HCT116 (cell line): ENCODE results near the gene MIA2. TPM values are rescaled to one million over a fixed set of nuclear protein-coding genes. Genes with fewer than 3 reads are reported as not detected.
"Not testable (repeated sequence)": the region's sequence is repeated elsewhere in the genome, so short reads cannot be mapped to it uniquely, and the experiment has no call there.

Experiments used
- ATAC-seq: fragments of 200-7000 bp; cut with Tn5 transposase; 2 replicates; pipeline ENCODE4 v1.9.1; 2020; ENCODE audit warnings: mild to moderate bottlenecking, moderate library complexity
- BruUV-seq: library from RNA; stranded (reverse); fragments of 400-500 nt; replicated peaks from 2 replicates; lab custom pipeline; 2021; lab: Mats Ljungman, UMichigan
- CTCF ChIA-PET: fragments of 300-600 bp; sonication (Branson Sonifier 250); formaldehyde crosslinking; loops from one replicate; lab custom pipeline; 2021; ENCODE audit warnings: antibody characterized with exemption; lab: Charles Lee
- POLR2A ChIA-PET: fragments of 300-600, 350-600 bp; sonication (Branson Sonifier 250); formaldehyde crosslinking; loops from one replicate; lab custom pipeline; 2021; ENCODE audit warnings: antibody characterized with exemption; lab: Charles Lee
- RAD21 ChIA-PET, 2 experiments: fragments of 300-600 bp; sonication (Branson Sonifier 250); formaldehyde crosslinking; loops; one replicate each; lab custom pipeline; 2023; ENCODE audit warnings: low total read pairs in 2 of 2; ENCODE audit not compliant: uncharacterized antibody in 2 of 2, unreplicated experiment in 2 of 2, low non-redundant PET in 1 of 2; lab: Charles Lee
- DNase-seq: peaks from one replicate; pipeline ENCODE4 v3.0.0-alpha.2; 2010; ENCODE audit warnings: low read depth, low spot score
- H2AFZ ChIP-seq: fragments of 200-600 bp; shearing (Covaris generic), sonication (generic); 2 replicates; pipeline ENCODE4 v1.6.1; 2017; ENCODE audit warnings: low read depth, mixed run types, mixed read lengths, antibody characterized with exemption, low read length; ENCODE audit not compliant: poor library complexity, severe bottlenecking
- H3K27ac ChIP-seq: 2 replicates; pipeline ENCODE4 v1.5.1; 2012; ENCODE audit warnings: low read depth, low read length
- H3K27me3 ChIP-seq: fragments of 200-600 bp; sonication (generic); 2 replicates; pipeline ENCODE4 v1.6.1; 2016; ENCODE audit warnings: mixed run types, low read length, mixed read lengths; ENCODE audit not compliant: insufficient read depth
- H3K36me3 ChIP-seq, 2 experiments: fragments of 200-500 bp in 1 of 2; fragments of 200-600 bp in 1 of 2; sonication (Bioruptor generic) in 1 of 2; sonication (generic) in 1 of 2; 2 replicates each; pipeline versions ENCODE4 v1.5.1 to v1.6.1; 2014 to 2016; ENCODE audit warnings: low read length in 2 of 2, inconsistent platforms in 1 of 2, mixed read lengths in 1 of 2, mixed run types in 1 of 2; ENCODE audit not compliant: insufficient read depth in 2 of 2, control insufficient read depth in 1 of 2
- H3K4me1 ChIP-seq, 2 experiments: fragments of 200-600 bp in 1 of 2; sonication (generic) in 1 of 2; 2 replicates each; pipeline versions ENCODE4 v1.5.1 to v1.6.1; 2012 to 2017; ENCODE audit warnings: low read length in 2 of 2, inconsistent platforms in 1 of 2, mild to moderate bottlenecking in 1 of 2, mixed read lengths in 1 of 2, mixed run types in 1 of 2, moderate library complexity in 1 of 2; ENCODE audit not compliant: insufficient read depth in 2 of 2, control insufficient read depth in 1 of 2
- H3K4me2 ChIP-seq: fragments of 200-600 bp; sonication (generic); 2 replicates; pipeline ENCODE4 v1.6.1; 2017; ENCODE audit warnings: mixed run types, low read length, mixed read lengths
- H3K4me3 ChIP-seq, 2 experiments: fragments of 200-600 bp in 1 of 2; sonication (generic) in 1 of 2; replicated peaks in 1 of 2; 2 replicates each; pipeline ENCODE4 v1.5.1; 2011 to 2016; ENCODE audit warnings: low read length in 2 of 2, control low read depth in 1 of 2, low read depth in 1 of 2, mild to moderate bottlenecking in 1 of 2, mixed read lengths in 1 of 2, mixed run types in 1 of 2
- H3K79me2 ChIP-seq: fragments of 200-600 bp; sonication (generic); 2 replicates; pipeline ENCODE4 v1.6.1; 2017; ENCODE audit warnings: mild to moderate bottlenecking, mixed run types, low read length, moderate library complexity, mixed read lengths; ENCODE audit not compliant: insufficient read depth
- H3K9ac ChIP-seq: fragments of 200-600 bp; sonication (generic); 2 replicates; pipeline ENCODE4 v1.6.1; 2016; ENCODE audit warnings: low read length, mixed read lengths
- H3K9me2 ChIP-seq: fragments of 200-600 bp; sonication (generic), shearing (Covaris generic); 2 replicates; pipeline ENCODE4 v1.6.1; 2017; ENCODE audit warnings: mixed run types, mild to moderate bottlenecking, moderate library complexity; ENCODE audit not compliant: insufficient read depth
- H3K9me3 ChIP-seq, 2 experiments: fragments of 200-500 bp in 1 of 2; fragments of 200-600 bp in 1 of 2; sonication (Bioruptor generic) in 1 of 2; sonication (generic) in 1 of 2; 2 replicates each; pipeline ENCODE4 v1.6.1; 2014 to 2017; ENCODE audit warnings: low read length in 2 of 2, mixed read lengths in 2 of 2, inconsistent platforms in 1 of 2, low read depth in 1 of 2, mild to moderate bottlenecking in 1 of 2, mixed run types in 1 of 2, moderate library complexity in 1 of 2; ENCODE audit not compliant: control insufficient read depth in 1 of 2, insufficient read depth in 1 of 2
- H4K20me1 ChIP-seq: fragments of 200-600 bp; sonication (generic), shearing (Covaris generic); 2 replicates; pipeline ENCODE4 v1.6.1; 2017; ENCODE audit warnings: mixed run types, mild to moderate bottlenecking, moderate library complexity; ENCODE audit not compliant: insufficient read depth
- CEBPB ChIP-seq: IDR thresholded peaks from 2 replicates; pipeline ENCODE4 v1.6.1; 2012; ENCODE audit warnings: low read depth
- JUND ChIP-seq: IDR thresholded peaks from 2 replicates; pipeline ENCODE4 v1.6.1; 2012
- RAD21 ChIP-seq: IDR thresholded peaks from 2 replicates; pipeline ENCODE4 v1.6.1; 2012; ENCODE audit warnings: low read depth, mild to moderate bottlenecking
- intact Hi-C: fragments of 100-400 bp; cut with micrococcal nuclease; formaldehyde crosslinking; loops from 2 replicates; pipeline ENCODE4 v1.10.0; 2022
- total RNA-seq: library from RNA; stranded (reverse); gene quantifications from one replicate; pipeline ENCODE4 v1.2.1, GENCODE V29; 2021; ENCODE audit not compliant: unreplicated experiment

MIA2 gene
- total RNA-seq, 1 experiment from 2014 or later: 31.1 TPM

DNA sequence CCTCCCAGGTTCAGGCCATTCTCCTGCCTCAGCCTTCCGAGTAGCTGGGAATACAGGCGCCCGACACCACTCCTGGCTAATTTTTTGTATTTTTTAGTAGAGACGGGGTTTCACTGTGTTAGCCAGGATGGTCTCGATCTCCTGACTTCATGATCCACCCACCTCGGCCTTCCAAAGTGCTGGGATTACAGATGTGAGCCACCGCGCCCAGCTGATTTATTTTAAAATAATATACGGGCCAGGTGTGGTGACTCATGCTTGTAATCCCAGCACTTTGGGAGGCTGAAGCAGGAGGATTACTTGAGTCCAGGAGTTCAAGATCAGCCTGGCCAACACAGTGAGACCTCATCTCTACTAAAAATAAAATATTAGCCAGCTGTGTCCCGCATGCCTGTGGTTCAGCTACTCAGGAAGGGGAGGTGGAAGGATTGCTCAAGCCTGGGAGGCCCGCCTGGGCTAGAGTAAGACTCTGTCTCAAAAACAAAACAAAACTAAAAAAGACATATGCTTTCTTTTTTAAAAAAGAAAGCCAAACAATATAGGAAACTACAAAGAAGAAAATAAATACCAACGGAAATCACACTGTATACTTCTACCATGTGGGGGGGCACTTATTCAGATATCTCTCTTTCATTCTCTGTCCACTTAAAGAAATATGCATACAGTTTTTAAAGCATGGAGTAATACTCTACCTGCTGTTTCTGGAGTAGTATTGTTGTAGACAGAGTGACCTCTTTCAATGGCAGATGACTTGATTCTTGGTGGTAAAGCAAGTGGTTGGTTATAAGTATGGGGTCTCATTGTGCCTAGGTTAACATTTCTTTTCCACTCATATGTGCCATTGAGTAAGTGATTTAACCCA, 930 bp upstream of the MIA2 start:
- Histone ChIP-seq H3K27me3 (no peaks in the 10 kb centered on the region), H3K4me3 (peak overlapping the region in 1 of 2 experiments; percentile 36; a peak in 2 of 4 replicates), H3K9me2 (no peaks in the 10 kb centered on the region), H3K79me2 (no peaks in the 10 kb centered on the region), H3K4me2 (peak overlapping the region; percentile 69), H3K9me3 (no peaks in the 10 kb centered on the region), H3K9ac (0 out of 2 replicates have a peak overlapping the region, but pooled peaks have one; percentile 0), H2AFZ (peak overlapping the region; percentile 94), H3K4me1 (peaks cover 13 to 30% of the 10 kb centered on the region in 2 experiments; a peak in 3 of 4 replicates), H3K27ac (no peak overlapping the region), H3K36me3 (no peaks in the 10 kb centered on the region), H4K20me1 (no peaks in the 10 kb centered on the region)
- ChIA-PET RAD21 (interaction anchor here (0.6 to 2.0 kb wide), 2 partner anchors 34 to 63 kb away, joined by 3 to 4 read pairs; partner anchors contain the start of gene TRAPPC6B (in 1 of the 2)), CTCF (interaction anchor here (0.9 to 1.7 kb wide), 5 partner anchors 21 to 200 kb away, joined by 3 to 7 read pairs (median 5); partner anchors contain the start of genes FBXO33 and TRAPPC6B), POLR2A (interaction anchor here (1.0 to 1.6 kb wide), 5 partner anchors 11 to 130 kb away, joined by 3 to 5 read pairs (median 4); partner anchors contain the start of genes SEC23A and TRAPPC6B)
- intact Hi-C loops: loop anchor here (5.0 kb wide), 1 partner anchor 185 kb away; no protein-coding TSS in a partner anchor
- ATAC-seq (peak; percentile 76), DNase-seq (no peak)
- peak; percentile 35; the same call in 1 of the 2 replicates for TF ChIP-seq CEBPB
- peak; percentile 20; the same call in 1 of the 2 replicates for TF ChIP-seq JUND
- TF ChIP-seq RAD21: no peak
- no TSS peak for BruUV-seq

DNA sequence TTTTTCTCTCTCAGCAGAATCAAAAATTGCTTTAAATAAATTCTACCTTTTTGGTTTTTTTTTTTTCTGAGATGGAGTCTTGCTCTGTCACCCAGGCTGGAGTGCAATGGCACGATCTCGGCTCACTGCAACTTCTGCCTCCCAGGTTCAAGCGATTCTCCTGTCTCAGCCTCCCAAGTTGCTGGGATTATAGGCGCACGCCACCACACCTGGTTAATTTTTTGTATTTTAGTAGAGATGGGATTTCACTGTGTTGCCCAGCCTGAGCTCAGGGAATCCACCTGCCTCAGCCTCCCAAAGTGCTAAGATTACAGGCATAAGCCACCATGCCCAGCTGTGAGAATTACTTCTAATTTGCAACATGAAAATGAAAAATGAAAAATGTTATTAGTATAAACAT, 1.3 kb downstream of the MIA2 start:
- H3K9ac ChIP-seq, H3K27me3 ChIP-seq, H4K20me1 ChIP-seq, H3K36me3 ChIP-seq, POLR2A ChIA-PET, H3K4me3 ChIP-seq, CTCF ChIA-PET, H3K9me2 ChIP-seq, RAD21 ChIA-PET, DNase-seq, H3K27ac ChIP-seq, H3K79me2 ChIP-seq, BruUV-seq, ATAC-seq, H2AFZ ChIP-seq, H3K4me2 ChIP-seq, H3K9me3 ChIP-seq: not testable (repeated sequence)
- intact Hi-C loops: loop anchor here (5.0 kb wide), 1 partner anchor 182 kb away; no protein-coding TSS in a partner anchor
- peaks cover 13 to 30% of the 10 kb centered on the region in 2 experiments; a peak in 3 of 4 replicates for H3K4me1 ChIP-seq

DNA sequence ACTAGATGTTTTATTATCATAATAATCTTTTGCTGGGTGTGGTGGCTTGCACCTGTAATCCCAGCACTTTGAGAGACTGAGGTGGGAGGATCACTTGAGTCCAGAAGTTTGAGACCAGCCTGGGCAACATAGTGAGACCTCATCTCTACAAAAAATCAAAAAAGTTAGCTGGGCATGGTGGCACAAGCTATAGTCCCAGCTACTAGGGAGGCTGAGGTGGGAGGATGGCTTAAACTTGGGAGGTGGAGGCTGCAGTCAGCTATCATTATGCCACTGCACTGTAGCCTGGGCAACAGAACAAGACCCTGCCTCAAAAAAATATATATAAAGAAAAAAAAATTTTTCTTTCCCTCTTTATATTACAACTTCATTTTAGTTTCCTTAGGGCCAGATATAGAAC, 1.8 kb downstream of the MIA2 start:
- not testable (repeated sequence) for BruUV-seq, H2AFZ ChIP-seq

More for the DNA sequence above, 1.8 kb downstream of the MIA2 start:
- H3K4me2 ChIP-seq, CTCF ChIA-PET, H3K9me3 ChIP-seq, H3K9ac ChIP-seq, H3K36me3 ChIP-seq, H3K79me2 ChIP-seq, H4K20me1 ChIP-seq, H3K27ac ChIP-seq, ATAC-seq, RAD21 ChIA-PET, POLR2A ChIA-PET, DNase-seq, H3K4me3 ChIP-seq, H3K9me2 ChIP-seq, intact Hi-C loops, H3K27me3 ChIP-seq: not testable (repeated sequence)
- H3K4me1 ChIP-seq: peaks cover 13 to 28% of the 10 kb centered on the region in 2 experiments; a peak in 3 of 4 replicates
